ENCODE data around the gene SPRED2. TPM values are rescaled to one million over a fixed set of nuclear protein-coding genes. Genes with fewer than 3 reads are reported as not detected.

Gene SPRED2
- total RNA-seq, 2 donors from 2014 or later: 21.9 to 22.3 TPM

DNA sequence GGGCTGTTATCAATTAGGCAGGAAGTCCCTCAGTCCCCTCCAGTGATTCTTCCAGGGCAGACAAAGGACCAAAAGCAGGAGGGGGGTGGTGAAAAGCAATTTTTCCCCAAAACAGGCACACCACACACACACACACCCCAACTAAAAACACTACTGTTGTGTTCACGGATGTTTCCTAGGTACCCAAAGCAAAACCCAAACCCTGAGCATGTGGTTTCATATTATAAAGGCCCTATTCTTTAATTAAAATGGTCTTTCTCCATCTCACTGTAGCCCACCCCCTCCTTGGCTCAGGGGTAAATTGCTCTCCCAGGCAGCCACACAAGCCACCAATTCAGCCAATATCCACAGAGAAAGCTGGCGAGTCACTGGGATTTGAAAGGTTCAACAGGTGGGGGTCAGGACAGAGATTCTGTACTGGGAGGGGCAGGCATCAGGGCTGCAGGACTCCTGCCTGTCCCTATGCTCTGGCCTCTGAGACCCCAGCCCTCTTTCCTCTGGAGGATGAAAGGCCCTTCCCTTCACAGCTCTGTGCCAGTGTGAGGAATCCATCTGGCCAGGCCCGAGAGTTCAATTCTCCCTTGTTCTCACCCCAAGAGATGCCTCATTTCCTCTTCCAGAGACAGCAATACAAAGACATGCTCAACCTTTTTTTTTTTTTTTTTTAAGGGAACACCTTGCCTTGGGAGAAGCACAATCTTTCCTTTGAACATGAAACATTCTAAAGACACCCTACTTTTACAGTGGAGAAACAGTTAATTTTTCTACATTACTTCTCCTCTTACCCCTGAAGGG, 43.6 kb downstream of the SPRED2 start:
- TF ChIP-seq, protein P1, sequence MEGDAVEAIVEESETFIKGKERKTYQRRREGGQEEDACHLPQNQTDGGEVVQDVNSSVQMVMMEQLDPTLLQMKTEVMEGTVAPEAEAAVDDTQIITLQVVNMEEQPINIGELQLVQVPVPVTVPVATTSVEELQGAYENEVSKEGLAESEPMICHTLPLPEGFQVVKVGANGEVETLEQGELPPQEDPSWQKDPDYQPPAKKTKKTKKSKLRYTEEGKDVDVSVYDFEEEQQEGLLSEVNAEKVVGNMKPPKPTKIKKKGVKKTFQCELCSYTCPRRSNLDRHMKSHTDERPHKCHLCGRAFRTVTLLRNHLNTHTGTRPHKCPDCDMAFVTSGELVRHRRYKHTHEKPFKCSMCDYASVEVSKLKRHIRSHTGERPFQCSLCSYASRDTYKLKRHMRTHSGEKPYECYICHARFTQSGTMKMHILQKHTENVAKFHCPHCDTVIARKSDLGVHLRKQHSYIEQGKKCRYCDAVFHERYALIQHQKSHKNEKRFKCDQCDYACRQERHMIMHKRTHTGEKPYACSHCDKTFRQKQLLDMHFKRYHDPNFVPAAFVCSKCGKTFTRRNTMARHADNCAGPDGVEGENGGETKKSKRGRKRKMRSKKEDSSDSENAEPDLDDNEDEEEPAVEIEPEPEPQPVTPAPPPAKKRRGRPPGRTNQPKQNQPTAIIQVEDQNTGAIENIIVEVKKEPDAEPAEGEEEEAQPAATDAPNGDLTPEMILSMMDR (IDR thresholded peaks at IDR 0.05): no peak
- Histone ChIP-seq H3K9me3 (no peaks in the 10 kb centered on the region), H3K27ac (no peak overlapping the region), H3K36me3 (no peaks in the 10 kb centered on the region), H3K27me3 (replicated peaks; ENCODE audit: insufficient read depth) (no peaks in the 10 kb centered on the region), H3K4me1 (ENCODE audit: control insufficient read depth in 1 of 2, low read depth in 2 of 2) (peaks cover 7 to 11% of the 10 kb centered on the region in 2 donors), H3K4me3 (no peak overlapping the region)
- ATAC-seq (ENCODE audit: insufficient number of reproducible peaks, low FRiP score, low read depth): no peak
- no peak for DNase-seq (ENCODE audit: low spot score)

DNA sequence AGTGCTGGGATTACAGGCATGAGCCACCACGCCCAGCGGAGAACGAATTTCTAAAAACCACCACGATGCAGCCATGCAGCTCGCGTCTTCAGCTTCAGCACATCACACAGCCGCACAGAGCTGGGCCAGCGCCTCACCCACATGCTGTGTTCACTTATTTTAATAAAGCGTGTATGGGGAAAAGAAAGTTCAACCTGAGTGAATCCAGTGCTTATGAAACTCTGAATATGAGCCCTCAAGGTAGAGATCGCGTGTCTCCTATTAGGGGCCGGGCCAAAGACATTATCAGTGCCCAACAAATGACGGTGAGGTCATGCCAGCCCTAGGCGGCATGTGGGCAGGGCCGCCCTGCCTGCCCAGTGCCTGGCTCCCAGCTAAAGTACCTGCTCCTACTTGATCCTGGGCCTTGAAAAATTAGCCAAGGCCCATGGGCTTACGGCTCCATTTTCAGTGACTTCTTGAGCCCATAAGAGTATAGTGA, 44.3 kb downstream of the SPRED2 start:
- Histone ChIP-seq H3K36me3 (no peaks in the 10 kb centered on the region), H3K27me3 (replicated peaks; ENCODE audit: insufficient read depth) (no peaks in the 10 kb centered on the region), H3K27ac (no peak overlapping the region), H3K4me1 (ENCODE audit: control insufficient read depth in 1 of 2, low read depth in 2 of 2) (peaks cover 14 to 18% of the 10 kb centered on the region in 2 donors), H3K4me3 (no peak overlapping the region), H3K9me3 (no peaks in the 10 kb centered on the region)
- ATAC-seq (ENCODE audit: insufficient number of reproducible peaks, low FRiP score, low read depth) (no peak), DNase-seq (ENCODE audit: low spot score) (no peak)
- TF ChIP-seq, protein P1 (IDR thresholded peaks at IDR 0.05): no peak

DNA sequence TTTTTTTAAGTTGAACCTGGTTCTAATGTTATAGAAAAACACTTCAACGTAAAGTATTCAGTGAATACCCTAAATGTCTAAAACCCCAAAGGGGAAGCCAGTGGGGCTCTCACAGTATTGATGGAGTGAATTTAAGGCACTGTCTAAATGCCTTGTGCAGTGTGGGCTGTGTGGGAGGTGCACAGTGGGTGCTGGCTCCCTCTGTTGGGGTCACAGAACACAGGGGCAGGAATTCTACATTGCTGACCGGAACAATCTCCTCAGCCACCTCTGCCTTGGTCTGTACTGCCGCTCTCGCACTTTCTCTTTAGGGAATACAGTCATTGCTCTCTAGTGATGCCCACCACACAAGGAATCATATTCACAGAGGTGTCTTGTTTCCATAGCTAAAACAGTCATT, 45.4 kb downstream of the SPRED2 start:
- Histone ChIP-seq H3K9me3 (no peaks in the 10 kb centered on the region), H3K36me3 (no peaks in the 10 kb centered on the region), H3K4me3 (no peak overlapping the region), H3K4me1 (ENCODE audit: control insufficient read depth in 1 of 2, low read depth in 2 of 2) (peaks cover 24 to 29% of the 10 kb centered on the region in 2 donors), H3K27ac (no peak overlapping the region), H3K27me3 (replicated peaks; ENCODE audit: insufficient read depth) (no peaks in the 10 kb centered on the region)
- TF ChIP-seq, protein P1 (IDR thresholded peaks at IDR 0.05): no peak
- no peak for DNase-seq (ENCODE audit: low spot score)
- ATAC-seq (ENCODE audit: insufficient number of reproducible peaks, low FRiP score, low read depth): no peak

DNA sequence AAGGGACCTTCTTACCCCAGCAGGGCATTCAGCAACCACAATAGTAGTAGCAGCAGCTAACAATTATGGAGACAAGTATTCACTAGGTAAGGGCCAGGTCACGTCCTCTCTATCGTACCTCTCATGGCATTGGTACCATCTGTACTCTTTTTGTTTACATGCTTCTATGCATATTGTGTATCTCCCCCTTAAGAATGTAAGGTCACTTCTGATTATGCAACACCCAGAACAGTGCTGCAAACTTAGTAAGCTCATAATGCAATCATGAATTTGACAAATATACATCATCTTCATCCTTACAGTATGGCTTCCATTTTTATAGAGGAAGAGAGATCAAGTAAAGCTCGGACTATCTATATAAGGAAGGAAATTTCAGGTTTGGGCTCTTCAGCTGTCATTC, 46.1 kb downstream of the SPRED2 start:
- DNase-seq (ENCODE audit: low spot score) (no peak), ATAC-seq (ENCODE audit: insufficient number of reproducible peaks, low FRiP score, low read depth) (no peak)
- Histone ChIP-seq H3K4me3 (no peak overlapping the region), H3K27me3 (replicated peaks; ENCODE audit: insufficient read depth) (no peaks in the 10 kb centered on the region), H3K9me3 (no peaks in the 10 kb centered on the region), H3K4me1 (ENCODE audit: control insufficient read depth in 1 of 2, low read depth in 2 of 2) (peaks cover 28 to 32% of the 10 kb centered on the region in 2 donors), H3K27ac (no peak overlapping the region), H3K36me3 (no peaks in the 10 kb centered on the region)
- TF ChIP-seq, protein P1 (IDR thresholded peaks at IDR 0.05): no peak

DNA sequence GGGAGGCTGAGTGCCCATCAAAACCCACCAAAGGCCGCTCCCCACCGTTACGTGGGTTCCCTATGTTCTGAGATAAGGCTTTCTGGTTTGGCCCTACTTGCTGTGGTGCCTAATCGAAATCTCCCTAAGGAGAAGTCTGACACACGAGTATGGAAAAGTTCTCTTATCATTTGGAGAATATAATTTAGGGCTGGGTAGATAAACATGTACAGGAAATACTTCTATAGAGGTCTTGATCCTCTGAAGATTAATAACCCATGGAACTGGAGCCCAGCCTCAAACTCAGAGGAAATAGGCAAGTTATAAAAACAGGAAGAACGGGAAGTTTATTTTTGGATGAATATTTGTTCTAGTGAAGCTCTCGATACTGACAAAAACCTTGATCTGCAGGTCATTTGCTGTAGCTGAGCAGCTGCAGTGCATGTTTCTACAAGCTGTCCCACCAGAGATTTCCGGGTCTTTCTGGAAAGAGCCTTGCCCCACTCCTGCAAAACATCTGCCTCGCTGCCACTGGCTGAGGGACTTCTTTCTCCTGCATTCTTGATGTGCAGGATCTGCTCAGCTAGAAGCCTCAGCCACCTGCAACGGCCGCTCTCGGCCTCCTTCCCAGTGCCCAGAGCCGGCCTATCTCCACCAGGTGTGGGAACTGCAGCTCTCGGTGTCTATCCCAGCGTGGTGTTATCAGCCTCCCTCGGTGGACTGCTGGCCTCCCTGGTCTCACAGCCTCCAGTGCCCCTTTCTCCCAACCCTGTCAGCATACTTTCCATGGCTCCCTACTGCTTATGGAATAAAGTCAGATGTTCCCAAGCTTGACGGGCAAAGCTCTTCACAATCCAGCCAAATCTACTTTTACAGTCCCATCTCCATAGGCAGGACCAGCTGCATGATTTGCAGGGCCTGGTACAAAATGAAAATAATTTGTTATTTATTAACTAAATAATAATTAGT, 48.6 kb downstream of the SPRED2 start:
- H3K9me3 ChIP-seq: no peaks in the 10 kb centered on the region
- peak overlapping the region; percentile 51 to 70 for H3K27ac ChIP-seq
- no peaks in the 10 kb centered on the region for H3K27me3 ChIP-seq (replicated peaks; ENCODE audit: insufficient read depth)
- ATAC-seq (ENCODE audit: insufficient number of reproducible peaks, low FRiP score, low read depth) (no peak), DNase-seq (ENCODE audit: low spot score) (no peak)
- peaks cover 28 to 32% of the 10 kb centered on the region in 2 donors for H3K4me1 ChIP-seq (ENCODE audit: control insufficient read depth in 1 of 2, low read depth in 2 of 2)
- peak overlapping the region; percentile 55 for H3K4me3 ChIP-seq
- TF ChIP-seq, protein P1 (IDR thresholded peaks at IDR 0.05): no peak
- H3K36me3 ChIP-seq: no peaks in the 10 kb centered on the region
